Measurements from ENCODE around the gene WNT6. TPM values are rescaled to one million over a fixed set of nuclear protein-coding genes. Genes with fewer than 3 reads are reported as not detected.

WNT6 gene
- total RNA-seq, 1 donor from 2014 or later = not detected

- peaks cover 78% of the 10 kb centered on the region for H3K27me3 Mint-ChIP-seq (ENCODE audit: insufficient read depth)
- intact Hi-C loops (cut with micrococcal nuclease) = loop anchor here (10.0 kb wide), 1 partner anchor 299 kb away; no protein-coding TSS in a partner anchor
- H3K4me3 Mint-ChIP-seq = no peak overlapping the region
- no peaks in the 10 kb centered on the region for H3K9me3 Mint-ChIP-seq
- DNase-seq (ENCODE audit: low spot score) = no peak
- H3K27ac Mint-ChIP-seq = no peak overlapping the region
- H3K36me3 Mint-ChIP-seq (ENCODE audit: low read depth) = no peaks in the 10 kb centered on the region
- H3K4me1 Mint-ChIP-seq (ENCODE audit: low read depth) = no peaks in the 10 kb centered on the region
Measured at GRCh38 chr2:218855305-218856166, 4.1 kb upstream of the WNT6 start.

GRCh38 chr2:218856167-218856895 lies 3.3 kb upstream of the WNT6 start:
- intact Hi-C loops (cut with micrococcal nuclease) = loop anchor here (10.0 kb wide), 1 partner anchor 298 kb away; no protein-coding TSS in a partner anchor
- Mint-ChIP-seq H3K4me1 (ENCODE audit: low read depth) (no peaks in the 10 kb centered on the region), H3K36me3 (ENCODE audit: low read depth) (no peaks in the 10 kb centered on the region), H3K27me3 (ENCODE audit: insufficient read depth) (peaks cover 76% of the 10 kb centered on the region), H3K27ac (no peak overlapping the region), H3K9me3 (no peaks in the 10 kb centered on the region), H3K4me3 (no peak overlapping the region)
- no peak for DNase-seq (ENCODE audit: low spot score)

GRCh38 chr2:218856896-218857243 lies 2.7 kb upstream of the WNT6 start:
- Mint-ChIP-seq H3K4me1 (ENCODE audit: low read depth) (no peaks in the 10 kb centered on the region), H3K36me3 (ENCODE audit: low read depth) (no peaks in the 10 kb centered on the region), H3K4me3 (no peak overlapping the region), H3K27ac (no peak overlapping the region), H3K9me3 (no peaks in the 10 kb centered on the region), H3K27me3 (ENCODE audit: insufficient read depth) (peaks cover 81% of the 10 kb centered on the region)
- DNase-seq (ENCODE audit: low spot score) = no peak
- intact Hi-C loops (cut with micrococcal nuclease) = loop anchor here (10.0 kb wide), 1 partner anchor 298 kb away; no protein-coding TSS in a partner anchor

GRCh38 chr2:218857371-218858137 lies 2.1 kb upstream of the WNT6 start:
- intact Hi-C loops (cut with micrococcal nuclease) = loop anchor here (10.0 kb wide), 1 partner anchor 297 kb away; no protein-coding TSS in a partner anchor
- Mint-ChIP-seq H3K27me3 (ENCODE audit: insufficient read depth) (peaks cover 86% of the 10 kb centered on the region), H3K4me1 (ENCODE audit: low read depth) (no peaks in the 10 kb centered on the region), H3K27ac (no peak overlapping the region), H3K9me3 (no peaks in the 10 kb centered on the region), H3K36me3 (ENCODE audit: low read depth) (no peaks in the 10 kb centered on the region), H3K4me3 (no peak overlapping the region)
- no peak for DNase-seq (ENCODE audit: low spot score)

GRCh38 chr2:218858138-218858445 lies 1.5 kb upstream of the WNT6 start:
- Mint-ChIP-seq H3K4me1 (ENCODE audit: low read depth) (no peaks in the 10 kb centered on the region), H3K9me3 (no peaks in the 10 kb centered on the region), H3K4me3 (no peak overlapping the region), H3K27me3 (ENCODE audit: insufficient read depth) (peaks cover 86% of the 10 kb centered on the region), H3K27ac (no peak overlapping the region), H3K36me3 (ENCODE audit: low read depth) (no peaks in the 10 kb centered on the region)
- intact Hi-C loops (cut with micrococcal nuclease) = loop anchor here (10.0 kb wide), 1 partner anchor 297 kb away; no protein-coding TSS in a partner anchor
- DNase-seq (ENCODE audit: low spot score) = no peak

GRCh38 chr2:218858671-218859555 lies 692 bp upstream of the WNT6 start:
- H3K27ac Mint-ChIP-seq = no peak overlapping the region
- DNase-seq (ENCODE audit: low spot score) = no peak
- H3K36me3 Mint-ChIP-seq (ENCODE audit: low read depth) = no peaks in the 10 kb centered on the region
- intact Hi-C loops (cut with micrococcal nuclease) = loop anchor here (10.0 kb wide), 1 partner anchor 296 kb away; no protein-coding TSS in a partner anchor
- H3K9me3 Mint-ChIP-seq = no peaks in the 10 kb centered on the region
- no peak overlapping the region for H3K4me3 Mint-ChIP-seq
- no peaks in the 10 kb centered on the region for H3K4me1 Mint-ChIP-seq (ENCODE audit: low read depth)
- peaks cover 85% of the 10 kb centered on the region for H3K27me3 Mint-ChIP-seq (ENCODE audit: insufficient read depth)

GRCh38 chr2:218859988-218860831 lies 605 bp downstream of the WNT6 start:
- Mint-ChIP-seq H3K9me3 (no peaks in the 10 kb centered on the region), H3K4me1 (ENCODE audit: low read depth) (no peaks in the 10 kb centered on the region), H3K36me3 (ENCODE audit: low read depth) (no peaks in the 10 kb centered on the region), H3K27ac (no peak overlapping the region), H3K4me3 (no peak overlapping the region), H3K27me3 (ENCODE audit: insufficient read depth) (peaks cover 73% of the 10 kb centered on the region)
- intact Hi-C loops (cut with micrococcal nuclease) = loop anchor here (10.0 kb wide), 1 partner anchor 295 kb away; no protein-coding TSS in a partner anchor
- DNase-seq (ENCODE audit: low spot score) = no peak

GRCh38 chr2:218860950-218861381 lies 1.4 kb downstream of the WNT6 start:
- H3K36me3 Mint-ChIP-seq (ENCODE audit: low read depth) = no peaks in the 10 kb centered on the region
- peaks cover 70% of the 10 kb centered on the region for H3K27me3 Mint-ChIP-seq (ENCODE audit: insufficient read depth)
- H3K4me1 Mint-ChIP-seq (ENCODE audit: low read depth) = no peaks in the 10 kb centered on the region
- no peak for DNase-seq (ENCODE audit: low spot score)
- H3K9me3 Mint-ChIP-seq = no peaks in the 10 kb centered on the region
- intact Hi-C loops (cut with micrococcal nuclease) = no loop called here
- H3K4me3 Mint-ChIP-seq = no peak overlapping the region
- H3K27ac Mint-ChIP-seq = no peak overlapping the region

- DNase-seq (ENCODE audit: low spot score) = no peak
- no peaks in the 10 kb centered on the region for H3K9me3 Mint-ChIP-seq
- H3K4me1 Mint-ChIP-seq (ENCODE audit: low read depth) = no peaks in the 10 kb centered on the region
- intact Hi-C loops (cut with micrococcal nuclease) = loop anchor here (2.0 kb wide), 1 partner anchor 201 kb away; no protein-coding TSS in a partner anchor
- H3K36me3 Mint-ChIP-seq (ENCODE audit: low read depth) = no peaks in the 10 kb centered on the region
- H3K27ac Mint-ChIP-seq = no peak overlapping the region
- no peak overlapping the region for H3K4me3 Mint-ChIP-seq
- peaks cover 67% of the 10 kb centered on the region for H3K27me3 Mint-ChIP-seq (ENCODE audit: insufficient read depth)
Measured at GRCh38 chr2:218861645-218862318, 2.2 kb downstream of the WNT6 start.

- DNase-seq (ENCODE audit: low spot score) = no peak
- intact Hi-C loops (cut with micrococcal nuclease) = loop anchor here (2.0 kb wide), 1 partner anchor 200 kb away; no protein-coding TSS in a partner anchor
- Mint-ChIP-seq H3K27ac (no peak overlapping the region), H3K9me3 (no peaks in the 10 kb centered on the region), H3K27me3 (ENCODE audit: insufficient read depth) (peaks cover 63% of the 10 kb centered on the region), H3K4me1 (ENCODE audit: low read depth) (no peaks in the 10 kb centered on the region), H3K36me3 (ENCODE audit: low read depth) (no peaks in the 10 kb centered on the region), H3K4me3 (no peak overlapping the region)
Measured at GRCh38 chr2:218863021-218863520, 3.5 kb downstream of the WNT6 start.

- H3K27ac Mint-ChIP-seq = no peak overlapping the region
Measured at GRCh38 chr2:218865396-218865795, 5.8 kb downstream of the WNT6 start.

More at GRCh38 chr2:218865396-218865795, 5.8 kb downstream of the WNT6 start:
- H3K9me3 Mint-ChIP-seq = no peaks in the 10 kb centered on the region
- intact Hi-C loops (cut with micrococcal nuclease) = no loop called here
- no peaks in the 10 kb centered on the region for H3K36me3 Mint-ChIP-seq (ENCODE audit: low read depth)
- H3K4me1 Mint-ChIP-seq (ENCODE audit: low read depth) = no peaks in the 10 kb centered on the region
- DNase-seq (ENCODE audit: low spot score) = no peak
- H3K27me3 Mint-ChIP-seq (ENCODE audit: insufficient read depth) = peaks cover 68% of the 10 kb centered on the region
- no peak overlapping the region for H3K4me3 Mint-ChIP-seq

All from activated T-helper 1 cell treated with anti-CD3 and anti-CD28 coated beads, Interleukin-12 subunit alpha, Interleukin-12 subunit beta, Interleukin-2, Interleukin-4 antibody, amounts not matched to agents 30 ng/mL and 10 ng/mL and 1 ng/mL, durations not matched to agents 14 hours and 24 hours and 36 hours (primary cell).